Endothelial cell of umbilical vein (primary cell): ENCODE results near the gene TIA1. TPM values are rescaled to one million over a fixed set of nuclear protein-coding genes. Genes with fewer than 3 reads are reported as not detected.

ENCODE experiments used
- BruUV-seq: library from RNA; stranded (reverse); fragments of 400-500 nt; replicated peaks from 2 replicates; lab custom pipeline; 2021; lab: Mats Ljungman, UMichigan
- CTCF ChIA-PET: fragments of 300-600, 350-600 bp; sonication (Branson Sonifier 250); formaldehyde crosslinking; loops from one replicate; lab custom pipeline; 2021; ENCODE audit warnings: antibody characterized with exemption, inconsistent platforms; lab: Charles Lee
- POLR2A ChIA-PET: fragments of 300-600, 350-600 bp; sonication (Branson Sonifier 250); formaldehyde crosslinking; loops from one replicate; lab custom pipeline; 2021; ENCODE audit warnings: antibody characterized with exemption, inconsistent platforms; lab: Charles Lee
- DNase-seq: peaks from one replicate; pipeline ENCODE4 v3.0.0-alpha.2; 2011; ENCODE audit warnings: low read depth, low spot score
- FAIRE-seq: peaks from 2 replicates; lab custom pipeline; 2011; peaks lifted over from hg19 to GRCh38; lab: Jason Lieb, UNC
- H2AFZ ChIP-seq: 2 replicates; pipeline ENCODE4 v1.6.0; 2012; ENCODE audit warnings: low read depth, low read length, control low read depth, inconsistent platforms
- H3K27ac ChIP-seq: 2 replicates; pipeline ENCODE4 v1.5.1; 2011; ENCODE audit warnings: low read depth, mild to moderate bottlenecking, control low read depth, low read length, moderate library complexity; ENCODE audit not compliant: insufficient read depth
- H3K27me3 ChIP-seq, 2 experiments: 2 replicates each; pipeline versions ENCODE4 v1.6.0 to v1.6.1; 2011; ENCODE audit warnings: low read length in 2 of 2, mixed read lengths in 1 of 2; ENCODE audit not compliant: control insufficient read depth in 2 of 2, insufficient read depth in 2 of 2
- H3K36me3 ChIP-seq, 2 experiments: 2 replicates in 1 of 2; 3 replicates in 1 of 2; pipeline ENCODE4 v1.5.1; 2011; ENCODE audit warnings: low read length in 2 of 2, mild to moderate bottlenecking in 1 of 2, moderate library complexity in 1 of 2; ENCODE audit not compliant: control insufficient read depth in 2 of 2, insufficient read depth in 2 of 2; ENCODE audit errors: extremely low read depth in 1 of 2
- H3K4me1 ChIP-seq: 3 replicates; pipeline ENCODE4 v1.5.1; 2011; ENCODE audit warnings: mild to moderate bottlenecking, low read length; ENCODE audit not compliant: control insufficient read depth, insufficient read depth; ENCODE audit errors: extremely low read depth
- H3K4me2 ChIP-seq: 2 replicates; pipeline ENCODE4 v1.6.1; 2011; ENCODE audit warnings: low read length, control low read depth, mixed read lengths; ENCODE audit not compliant: insufficient read depth
- H3K4me3 ChIP-seq, 3 experiments: fragments of 200-600 bp in 1 of 3; sonication (generic), shearing (Covaris generic) in 1 of 3; replicated peaks in 1 of 3; 2 replicates each; pipeline ENCODE4 v1.5.1; 2011 to 2016; ENCODE audit warnings: control low read depth in 3 of 3, low read length in 3 of 3, mild to moderate bottlenecking in 2 of 3, inconsistent platforms in 1 of 3, low read depth in 1 of 3, moderate library complexity in 1 of 3; ENCODE audit not compliant: insufficient read depth in 1 of 3
- H3K79me2 ChIP-seq: 2 replicates; pipeline ENCODE4 v1.6.0; 2012; ENCODE audit warnings: low read length, inconsistent platforms; ENCODE audit not compliant: control insufficient read depth, insufficient read depth
- H3K9ac ChIP-seq: replicated peaks from 2 replicates; pipeline ENCODE3; 2011; ENCODE audit warnings: low read length, control low read depth; ENCODE audit not compliant: insufficient read depth; ENCODE audit errors: extremely low read depth
- H3K9me1 ChIP-seq: replicated peaks from 3 replicates; pipeline ENCODE4 v1.6.0; 2011; ENCODE audit warnings: mild to moderate bottlenecking, low read length; ENCODE audit not compliant: control insufficient read depth, insufficient read depth; ENCODE audit errors: extremely low read depth
- H3K9me3 ChIP-seq: replicated peaks from 2 replicates; pipeline ENCODE4 v1.5.1; 2012; ENCODE audit warnings: low read length, inconsistent platforms; ENCODE audit not compliant: control insufficient read depth, insufficient read depth
- H4K20me1 ChIP-seq: replicated peaks from 2 replicates; pipeline ENCODE3; 2011; ENCODE audit warnings: mild to moderate bottlenecking, low read length; ENCODE audit not compliant: control insufficient read depth, insufficient read depth; ENCODE audit errors: extremely low read depth
- CTCF ChIP-seq, 2 donors: IDR thresholded peaks; 1 replicate in 1 of 2; 2 replicates in 1 of 2; pipeline ENCODE4 v1.5.1; 2011; ENCODE audit warnings: low read length in 2 of 2, mild to moderate bottlenecking in 2 of 2, moderate library complexity in 2 of 2, control low read depth in 1 of 2, inconsistent platforms in 1 of 2, low read depth in 1 of 2; ENCODE audit not compliant: insufficient read depth in 1 of 2; ENCODE audit errors: extremely low read depth in 1 of 2
- EZH2 ChIP-seq: IDR thresholded peaks from 2 replicates; pipeline ENCODE4 v1.6.1; 2012; ENCODE audit warnings: borderline replicate concordance, low read depth, mild to moderate bottlenecking, moderate library complexity, low read length, inconsistent platforms; ENCODE audit not compliant: severe bottlenecking
- FOS ChIP-seq: IDR thresholded peaks from 2 replicates; pipeline ENCODE4 v1.6.1; 2011; ENCODE audit warnings: mild to moderate bottlenecking, low read length, moderate library complexity, borderline replicate concordance; ENCODE audit not compliant: insufficient read depth
- GATA2 ChIP-seq: IDR thresholded peaks from 2 replicates; pipeline ENCODE4 v1.7.0; 2011; ENCODE audit warnings: low read depth, mild to moderate bottlenecking, moderate library complexity, mixed read lengths, low read length; ENCODE audit not compliant: insufficient read length, insufficient read depth
- JUN ChIP-seq: IDR thresholded peaks from 2 replicates; pipeline ENCODE4 v1.6.1; 2011; ENCODE audit warnings: borderline replicate concordance, low read depth; ENCODE audit not compliant: insufficient read length, insufficient read depth
- MAX ChIP-seq: IDR thresholded peaks from 2 replicates; pipeline ENCODE4 v1.6.1; 2011; ENCODE audit not compliant: insufficient read depth, insufficient read length
- MYC ChIP-seq: IDR thresholded peaks from one replicate; pipeline ENCODE4 v1.6.1; 2011; ENCODE audit warnings: mild to moderate bottlenecking, low read depth, low read length
- POLR2A ChIP-seq: IDR thresholded peaks from 2 replicates; pipeline ENCODE4 v1.6.1; 2012; ENCODE audit warnings: low read depth, mild to moderate bottlenecking, control low read depth, low read length
- POLR2AphosphoS5 ChIP-seq: IDR thresholded peaks from 2 replicates; pipeline ENCODE4 v1.6.1; 2012; ENCODE audit warnings: low read depth, mild to moderate bottlenecking, control low read depth, low read length, moderate library complexity; ENCODE audit not compliant: insufficient read depth
- dilution Hi-C: fragments of 300-500 bp; cut with MboI; formaldehyde crosslinking; loops from one replicate; pipeline ENCODE4 v1.15.0; 2019; ENCODE audit warnings: low sequenced_read_pairs; ENCODE audit not compliant: extremely low pct_ligation_motif_present
- intact Hi-C: fragments of 100-400 bp; cut with micrococcal nuclease; formaldehyde crosslinking; loops from one replicate; pipeline ENCODE4 v1.10.0; 2022
- polyA plus RNA-seq, 4 experiments: library from polyadenylated mRNA; depleted of rRNA in 3 of 4; stranded (reverse) in 3 of 4; unstranded in 1 of 4; fragments of >200 nt; gene quantifications; 2 replicates each; pipeline versions ENCODE4 v1.2.1 to v1.2.3, GENCODE V29; 2011 to 2012; ENCODE audit warnings: missing spikeins in 1 of 4
- total RNA-seq: library from RNA; stranded (reverse); gene quantifications from 2 replicates; pipeline ENCODE4 v1.2.3, GENCODE V29; 2021

The TIA1 gene
- total and polyA plus RNA-seq, 2 donors (not counting 3 experiments of a cell fraction or from before 2014, with no cell fraction given): 60.2 to 163 TPM

- ChIA-PET CTCF (interaction anchor here (1.0 to 1.5 kb wide), 2 partner anchors 9 to 21 kb away, joined by 3 to 7 read pairs; partner anchors contain the start of gene C2orf42), POLR2A (no interaction called here)
- no peaks in the 10 kb centered on the region for H3K79me2 ChIP-seq
- intact Hi-C loops (no loop called here), dilution Hi-C loops (no loop called here)
- no peak for TF ChIP-seq CTCF (IDR thresholded peaks at IDR 0.05; ENCODE audit: extremely low read depth in 1 of 2, insufficient read depth in 1 of 2, low read depth in 1 of 2, low read length in 2 of 2)
- TF ChIP-seq MYC: no peak
- TF ChIP-seq POLR2A: no peak
- TF ChIP-seq FOS: no peak
- no peak for TF ChIP-seq JUN
- no peak for TF ChIP-seq EZH2
- H3K9me1 ChIP-seq: no peaks in the 10 kb centered on the region
- no peak overlapping the region for H2AFZ ChIP-seq
- no peak overlapping the region for H3K4me3 ChIP-seq
- FAIRE-seq (no peak), DNase-seq (no peak)
- H3K27me3 ChIP-seq: no peaks in the 10 kb centered on the region
- H3K9ac ChIP-seq: no peak overlapping the region
- no peak overlapping the region for H3K27ac ChIP-seq
- H3K4me2 ChIP-seq: no peak overlapping the region
- H3K36me3 ChIP-seq: peaks cover under 1 to 2% of the 10 kb centered on the region in 2 experiments
- no TSS peak for BruUV-seq
- H4K20me1 ChIP-seq: no peaks in the 10 kb centered on the region
- no peaks in the 10 kb centered on the region for H3K4me1 ChIP-seq
- no peaks in the 10 kb centered on the region for H3K9me3 ChIP-seq
These were observed 67.0 kb downstream of the TIA1 start for GRCh38 chr2:70181363-70181956.

- Histone ChIP-seq H3K9me1 (no peaks in the 10 kb centered on the region), H3K27me3 (no peaks in the 10 kb centered on the region), H3K27ac (no peak overlapping the region), H3K9ac (no peak overlapping the region), H3K9me3 (no peaks in the 10 kb centered on the region), H4K20me1 (no peaks in the 10 kb centered on the region), H3K4me1 (no peaks in the 10 kb centered on the region), H2AFZ (no peak overlapping the region), H3K36me3 (peaks cover 2 to 5% of the 10 kb centered on the region in 2 experiments), H3K4me2 (no peak overlapping the region), H3K4me3 (no peak overlapping the region), H3K79me2 (no peaks in the 10 kb centered on the region)
- intact Hi-C loops: no loop called here
- dilution Hi-C loops: no loop called here
- no TSS peak for BruUV-seq
- no peak for DNase-seq
- no peak for FAIRE-seq
- ChIA-PET POLR2A (no interaction called here), CTCF (no interaction called here)
- TF ChIP-seq POLR2A (no peak), FOS (no peak), GATA2 (no peak), EZH2 (no peak), CTCF (IDR thresholded peaks at IDR 0.05; ENCODE audit: extremely low read depth in 1 of 2, insufficient read depth in 1 of 2, low read depth in 1 of 2, low read length in 2 of 2) (no peak), MYC (no peak), MAX (no peak), JUN (no peak), POLR2AphosphoS5 (no peak)
These were observed 74.9 kb downstream of the TIA1 start for GRCh38 chr2:70173520-70173919.
